Brain microvascular endothelial cell (primary cell): ENCODE measurements around the gene GMDS.

Experiments used
- DNase-seq: peaks from one replicate; pipeline ENCODE4 v3.0.0-alpha.2; 2020
- H3K27ac ChIP-seq: fragments of 250-450 bp; sonication (Bioruptor Pico); 2 replicates; pipeline ENCODE4 v1.5.1; 2020; ENCODE audit warnings: mild to moderate bottlenecking, moderate library complexity
- H3K27me3 ChIP-seq: fragments of 250-450 bp; sonication (Bioruptor Pico); replicated peaks from 2 replicates; pipeline ENCODE4 v1.5.1; 2020; ENCODE audit warnings: mild to moderate bottlenecking
- H3K36me3 ChIP-seq: fragments of 250-450 bp; sonication (Bioruptor Pico); replicated peaks from 2 replicates; pipeline ENCODE4 v1.5.1; 2020; ENCODE audit warnings: mild to moderate bottlenecking
- H3K4me3 ChIP-seq: 2 replicates; pipeline ENCODE4 v1.5.1; 2011; ENCODE audit warnings: low read depth, mild to moderate bottlenecking, control low read depth, low read length, moderate library complexity
- in situ Hi-C: cut with HindIII; loops from 2 replicates; pipeline ENCODE4 v1.10.0; 2017; ENCODE audit warnings: low sequenced_read_pairs, low pct_ligation_motif_present
- TF ChIP-seq, protein P1 (sequence below): IDR thresholded peaks from 2 replicates; pipeline ENCODE4 v1.5.1; 2011; ENCODE audit warnings: low read depth, mild to moderate bottlenecking, moderate library complexity, low read length, control low read depth, inconsistent platforms; ENCODE audit errors: missing control alignments

GMDS gene

GRCh38 chr6:1602049-1602713 is 643.2 kb downstream of the GMDS start:
- peaks cover 40% of the 10 kb centered on the region for H3K27me3 ChIP-seq
- H3K4me3 ChIP-seq = no peak overlapping the region
- H3K36me3 ChIP-seq = no peaks in the 10 kb centered on the region
- in situ Hi-C loops = loop anchor here (25.0 kb wide), 2 partner anchors 510 to 760 kb away; no protein-coding TSS in a partner anchor
- TF ChIP-seq, protein P1, sequence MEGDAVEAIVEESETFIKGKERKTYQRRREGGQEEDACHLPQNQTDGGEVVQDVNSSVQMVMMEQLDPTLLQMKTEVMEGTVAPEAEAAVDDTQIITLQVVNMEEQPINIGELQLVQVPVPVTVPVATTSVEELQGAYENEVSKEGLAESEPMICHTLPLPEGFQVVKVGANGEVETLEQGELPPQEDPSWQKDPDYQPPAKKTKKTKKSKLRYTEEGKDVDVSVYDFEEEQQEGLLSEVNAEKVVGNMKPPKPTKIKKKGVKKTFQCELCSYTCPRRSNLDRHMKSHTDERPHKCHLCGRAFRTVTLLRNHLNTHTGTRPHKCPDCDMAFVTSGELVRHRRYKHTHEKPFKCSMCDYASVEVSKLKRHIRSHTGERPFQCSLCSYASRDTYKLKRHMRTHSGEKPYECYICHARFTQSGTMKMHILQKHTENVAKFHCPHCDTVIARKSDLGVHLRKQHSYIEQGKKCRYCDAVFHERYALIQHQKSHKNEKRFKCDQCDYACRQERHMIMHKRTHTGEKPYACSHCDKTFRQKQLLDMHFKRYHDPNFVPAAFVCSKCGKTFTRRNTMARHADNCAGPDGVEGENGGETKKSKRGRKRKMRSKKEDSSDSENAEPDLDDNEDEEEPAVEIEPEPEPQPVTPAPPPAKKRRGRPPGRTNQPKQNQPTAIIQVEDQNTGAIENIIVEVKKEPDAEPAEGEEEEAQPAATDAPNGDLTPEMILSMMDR = no peak
- H3K27ac ChIP-seq = no peak overlapping the region
- no peak for DNase-seq

DNA sequence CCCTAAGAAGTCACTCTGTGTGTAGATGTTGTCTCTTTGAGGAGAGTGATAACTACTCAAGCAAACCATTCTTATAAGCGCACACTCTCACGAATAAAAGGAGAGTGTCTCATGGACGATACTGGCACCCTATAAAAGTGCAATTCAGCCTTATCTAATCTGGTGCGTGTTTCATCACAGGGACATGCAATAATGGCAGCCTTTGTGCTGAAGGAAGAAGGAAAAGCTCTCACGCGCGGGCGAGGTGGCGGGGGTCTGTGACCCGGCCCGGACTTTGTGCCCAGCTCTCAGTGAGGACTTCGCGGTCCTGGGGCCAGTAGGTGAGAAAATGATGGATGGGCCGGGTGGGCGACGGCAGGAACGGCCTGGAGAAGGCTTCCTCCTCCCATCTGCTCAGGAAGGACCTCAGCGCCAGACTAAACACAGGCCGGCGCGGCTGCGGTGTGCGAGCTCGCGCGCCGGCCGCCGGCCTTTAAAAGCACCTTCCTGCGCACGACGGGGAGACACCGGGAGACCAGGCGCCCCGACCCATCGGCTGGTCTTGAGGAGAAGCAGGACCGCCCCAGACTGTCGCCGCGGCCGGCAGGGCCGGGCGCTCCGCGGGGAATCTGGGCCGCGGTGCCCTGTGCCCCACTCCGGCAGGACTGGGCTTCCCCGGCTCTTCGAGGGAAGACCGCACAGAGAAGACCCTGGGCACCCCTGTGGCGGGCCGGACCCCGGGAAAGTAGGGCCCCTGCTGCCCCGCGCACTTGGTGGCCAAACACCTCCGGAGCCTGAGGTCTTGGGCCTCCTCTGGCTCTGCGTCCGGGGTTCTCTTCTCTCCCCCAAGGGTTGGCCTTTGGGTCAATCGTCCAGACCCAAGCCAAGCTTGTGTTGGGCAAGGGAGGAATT is 644.0 kb downstream of the GMDS start:
- no peak overlapping the region for H3K27ac ChIP-seq
- in situ Hi-C loops = loop anchor here (25.0 kb wide), 2 partner anchors 511 to 761 kb away; no protein-coding TSS in a partner anchor
- H3K27me3 ChIP-seq = peaks cover 33% of the 10 kb centered on the region
- TF ChIP-seq, protein P1 = no peak
- no peaks in the 10 kb centered on the region for H3K36me3 ChIP-seq
- H3K4me3 ChIP-seq = no peak overlapping the region
- DNase-seq = no peak

DNA sequence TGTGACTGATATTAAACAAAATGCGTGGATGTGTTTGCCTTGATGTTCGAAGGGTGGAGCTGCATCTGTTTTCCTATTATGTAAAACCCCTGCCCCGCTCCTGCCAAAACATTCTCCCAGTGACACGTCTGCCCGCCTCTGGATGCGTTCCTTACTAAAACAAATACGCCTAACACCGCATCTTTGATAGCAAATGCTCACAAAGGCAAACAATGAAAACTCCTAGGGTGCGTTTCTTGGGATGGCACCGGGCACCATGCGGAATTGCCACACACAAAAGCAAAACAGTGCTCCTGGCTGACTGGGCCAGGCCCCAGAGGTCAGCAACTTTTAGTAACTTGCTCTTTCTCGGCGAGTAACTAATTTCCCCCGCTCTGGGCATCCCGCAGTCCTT is 644.6 kb downstream of the GMDS start:
- TF ChIP-seq, protein P1 = no peak
- Histone ChIP-seq H3K27ac (no peak overlapping the region), H3K27me3 (peaks cover 29% of the 10 kb centered on the region), H3K36me3 (no peaks in the 10 kb centered on the region), H3K4me3 (no peak overlapping the region)
- DNase-seq = no peak
- in situ Hi-C loops = loop anchor here (25.0 kb wide), 2 partner anchors 512 to 762 kb away; no protein-coding TSS in a partner anchor

- DNase-seq = no peak
- Histone ChIP-seq H3K4me3 (no peak overlapping the region), H3K27me3 (peaks cover 26% of the 10 kb centered on the region), H3K36me3 (no peaks in the 10 kb centered on the region), H3K27ac (no peak overlapping the region)
- TF ChIP-seq, protein P1 = no peak
- in situ Hi-C loops = loop anchor here (25.0 kb wide), 2 partner anchors 512 to 762 kb away; no protein-coding TSS in a partner anchor
Measured at GRCh38 chr6:1600063-1600763, 645.2 kb downstream of the GMDS start.

DNA sequence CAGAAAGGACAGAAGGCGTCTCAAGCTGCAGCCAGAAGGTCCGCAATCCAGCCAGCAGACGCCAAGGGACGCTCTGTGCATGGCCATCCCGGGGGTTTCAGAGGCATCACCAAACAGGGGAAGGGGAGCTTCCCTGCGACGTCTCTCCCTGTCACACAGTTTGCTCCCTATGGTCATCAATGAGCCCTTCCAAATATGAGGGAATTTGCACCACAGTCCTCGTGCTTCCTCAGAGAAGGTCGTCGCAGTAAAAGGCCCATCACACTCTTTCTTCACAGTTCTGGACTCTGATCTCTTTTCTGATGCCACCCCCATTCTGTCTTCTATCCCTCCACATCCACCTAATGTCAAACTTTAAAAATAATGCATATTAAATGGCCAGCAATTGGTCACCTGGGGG is 645.9 kb downstream of the GMDS start:
- TF ChIP-seq, protein P1 = no peak
- DNase-seq = no peak
- no peak overlapping the region for H3K27ac ChIP-seq
- no peaks in the 10 kb centered on the region for H3K36me3 ChIP-seq
- no peak overlapping the region for H3K4me3 ChIP-seq
- peaks cover 19% of the 10 kb centered on the region for H3K27me3 ChIP-seq
- in situ Hi-C loops = no loop called here
